NCI-H1105 treated with DMSO at 0.1 percent for 48 hours (cell line): Measurements from ENCODE around the gene ANTXR1.
"Not testable (repeated sequence)": the region's sequence is repeated elsewhere in the genome, so short reads cannot be mapped to it uniquely, and the experiment has no call there.

Source experiments
- DNase-seq: peaks from one replicate; lab custom pipeline; 2025; lab: John Stamatoyannopoulos, UW

Gene ANTXR1

DNA sequence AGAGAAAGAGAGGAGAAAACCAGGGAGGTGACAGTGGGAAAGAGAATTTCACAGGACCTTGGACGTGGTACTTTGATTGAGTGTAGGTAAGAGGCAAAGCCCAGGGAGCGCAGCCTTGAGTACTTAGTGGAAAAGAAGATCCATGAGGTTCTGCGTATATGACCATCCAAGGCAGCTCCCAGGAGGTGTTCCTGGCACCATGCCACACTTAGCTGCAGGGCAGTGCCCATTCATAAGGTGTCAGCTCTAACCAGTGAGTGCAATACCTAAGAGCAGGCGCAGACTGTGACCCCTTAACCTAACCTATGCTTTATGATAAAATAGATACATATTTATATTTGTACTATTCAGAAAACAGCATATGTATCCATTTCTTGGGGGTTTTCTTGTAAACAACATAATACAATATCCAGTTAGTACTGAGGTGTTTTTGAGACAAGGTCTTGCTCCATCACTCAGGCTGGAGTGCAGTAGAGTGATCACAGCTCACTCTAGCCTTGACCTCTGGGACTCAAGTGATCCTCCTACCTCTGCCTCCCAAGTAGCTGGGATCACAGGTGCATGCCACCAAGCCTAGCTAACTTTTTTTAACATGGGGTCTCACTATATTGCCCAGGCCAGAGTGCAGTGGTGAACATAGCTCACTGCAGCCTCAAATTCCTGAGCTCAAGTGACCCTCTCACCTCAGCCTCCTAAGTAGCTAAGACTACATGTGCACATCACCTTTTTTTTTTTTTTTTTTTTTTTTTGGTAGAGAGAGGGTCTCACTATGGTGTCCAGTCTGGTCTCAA, 199.5 kb downstream of the ANTXR1 start:
- no peak for DNase-seq

DNA sequence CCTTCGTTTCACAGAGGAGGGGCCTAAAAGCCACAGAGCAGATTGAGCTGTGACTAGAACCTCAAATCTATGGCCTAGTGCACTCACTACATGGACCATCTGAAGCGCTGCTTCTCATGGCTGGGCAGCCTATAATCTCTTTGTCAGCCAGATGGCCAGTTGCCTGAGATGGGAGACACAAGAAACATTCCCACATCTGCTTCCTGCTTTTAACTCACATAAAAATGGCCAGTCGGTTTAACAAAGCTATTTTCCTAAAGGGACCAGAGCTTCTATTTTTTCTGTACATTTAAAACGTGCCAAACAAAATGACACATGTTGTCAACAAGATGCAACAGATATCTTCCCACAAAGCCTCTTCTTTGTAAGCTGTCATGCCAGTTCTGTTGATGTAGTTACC, 200.2 kb downstream of the ANTXR1 start:
- DNase-seq = no peak

DNA sequence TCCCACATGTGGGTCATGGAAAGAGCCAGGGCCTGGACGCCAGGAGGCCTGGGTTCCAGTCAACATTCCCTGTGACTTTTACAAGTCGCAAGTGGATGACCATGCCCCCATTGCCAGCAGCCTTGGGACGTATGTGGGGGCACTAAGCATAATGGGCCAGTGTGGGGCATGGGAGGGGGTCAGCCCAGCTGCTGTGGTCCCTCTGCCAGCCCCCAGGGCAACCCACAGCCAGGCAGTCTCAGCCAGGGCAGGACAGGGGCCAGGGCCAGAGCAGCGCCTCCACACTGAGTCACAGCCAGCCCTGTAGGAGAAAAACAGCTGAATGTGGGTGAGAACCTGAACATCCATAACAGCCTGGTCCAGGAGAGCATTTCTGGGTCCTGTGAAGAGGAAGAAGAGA, 200.8 kb downstream of the ANTXR1 start:
- no peak for DNase-seq

DNA sequence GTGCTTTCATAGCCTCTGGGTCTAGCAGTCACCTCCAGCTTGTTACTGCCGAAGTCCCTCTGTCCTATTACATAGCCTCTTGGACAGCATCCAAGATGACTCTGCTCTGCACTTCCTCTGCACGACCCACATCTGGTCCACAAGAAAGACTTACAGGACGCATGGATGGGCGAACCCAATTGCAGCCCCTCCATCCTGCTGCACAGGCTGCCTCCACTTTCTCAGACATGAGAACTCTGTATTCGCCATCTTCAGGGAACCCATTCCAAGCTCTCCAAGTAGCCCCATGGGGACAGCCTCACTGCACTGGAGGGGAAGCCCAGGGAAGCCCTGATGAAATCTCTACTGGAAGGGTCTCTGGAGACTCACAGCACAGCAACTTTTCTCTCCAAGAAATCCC, 201.9 kb downstream of the ANTXR1 start:
- DNase-seq = no peak

DNA sequence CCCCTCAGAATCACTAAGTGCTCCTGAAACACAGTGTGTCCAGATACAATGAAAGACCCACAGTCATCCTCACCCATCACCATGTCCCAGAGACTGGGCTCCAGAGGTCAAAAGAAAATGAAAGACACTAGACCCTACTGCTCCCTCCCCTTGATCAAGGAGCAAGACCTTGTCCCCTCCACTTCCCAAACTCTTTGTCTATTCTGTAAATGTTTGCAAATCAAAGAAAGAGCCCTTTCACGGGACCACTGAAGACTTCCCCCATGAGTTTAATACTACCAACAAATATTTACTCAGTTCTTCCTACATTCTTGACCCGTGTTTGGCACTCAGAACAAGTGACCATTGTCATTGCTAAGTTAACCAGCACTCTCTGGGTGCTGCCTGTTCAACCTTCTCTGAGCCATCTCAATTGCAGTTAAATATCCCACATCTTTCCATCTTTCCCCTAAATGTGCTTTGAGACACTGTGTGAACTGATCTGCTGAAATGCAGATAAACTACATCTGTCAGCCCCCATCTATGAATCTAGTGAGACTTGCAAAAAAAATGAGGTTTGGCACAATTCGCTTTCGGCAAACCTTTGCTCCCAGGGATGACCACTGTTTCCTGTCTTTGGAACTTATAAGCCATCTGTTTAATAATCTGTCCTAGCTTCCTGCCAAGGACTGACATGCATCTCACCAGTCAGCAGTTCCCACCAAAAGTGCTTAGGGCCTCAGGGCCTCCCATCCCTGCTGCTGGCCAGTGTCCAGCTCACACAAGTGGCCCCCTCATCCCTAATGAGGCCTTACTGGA, 203.8 kb downstream of the ANTXR1 start:
- no peak for DNase-seq

DNA sequence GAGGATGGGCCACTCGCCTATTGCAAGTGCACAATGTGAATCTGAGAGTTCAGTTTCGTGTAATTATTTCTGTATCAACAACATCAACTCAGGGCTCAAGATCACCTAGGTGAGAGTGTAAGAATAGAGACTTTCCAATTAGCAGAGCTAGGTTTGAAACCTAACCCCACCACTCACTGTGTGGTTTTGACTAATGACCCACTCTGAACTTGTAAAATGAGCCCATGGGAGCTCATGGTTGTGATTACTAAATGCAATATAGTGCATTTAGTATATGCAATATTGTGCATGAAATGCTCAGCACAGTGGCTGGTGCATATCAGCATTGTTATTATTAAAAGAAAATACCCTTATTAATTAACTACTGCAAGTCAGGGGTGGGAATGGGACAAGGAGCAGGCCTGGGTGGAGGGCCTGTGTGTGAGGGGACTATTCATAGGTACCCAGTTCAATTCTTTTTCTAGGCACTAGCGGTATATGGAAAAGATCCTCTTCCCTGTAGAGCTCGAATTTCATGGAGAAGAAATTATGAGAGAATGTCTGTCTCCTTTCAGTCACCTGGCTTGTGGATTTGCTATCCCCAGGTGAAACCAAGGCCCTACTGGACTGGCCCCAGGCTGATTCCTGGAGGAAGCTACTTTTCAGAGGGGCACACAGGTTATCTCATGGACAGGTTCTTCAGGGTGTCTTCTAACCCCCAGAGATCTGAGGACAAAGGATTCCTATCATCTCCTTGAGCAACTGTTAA, 204.5 kb downstream of the ANTXR1 start:
- DNase-seq = peak; percentile 87

DNA sequence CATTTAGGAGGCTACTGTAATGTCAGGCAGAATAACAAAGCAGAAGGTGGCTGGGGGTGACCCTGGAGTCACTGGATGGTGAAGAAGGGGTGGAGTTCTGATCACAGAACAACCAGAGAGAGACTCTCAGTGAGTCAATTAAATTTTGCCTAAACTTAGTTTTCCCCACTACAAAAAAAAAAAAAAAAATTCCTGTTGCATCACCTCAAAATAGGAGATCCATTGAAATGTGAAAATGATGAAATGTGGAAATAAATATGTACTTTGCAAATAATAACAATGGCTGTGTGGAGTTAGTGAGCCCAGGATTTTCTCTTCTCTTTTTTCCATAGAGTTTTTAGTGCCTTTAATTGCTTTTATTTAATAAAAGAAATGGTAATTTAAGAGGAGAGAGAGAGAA, 208.5 kb downstream of the ANTXR1 start:
- DNase-seq = no peak

DNA sequence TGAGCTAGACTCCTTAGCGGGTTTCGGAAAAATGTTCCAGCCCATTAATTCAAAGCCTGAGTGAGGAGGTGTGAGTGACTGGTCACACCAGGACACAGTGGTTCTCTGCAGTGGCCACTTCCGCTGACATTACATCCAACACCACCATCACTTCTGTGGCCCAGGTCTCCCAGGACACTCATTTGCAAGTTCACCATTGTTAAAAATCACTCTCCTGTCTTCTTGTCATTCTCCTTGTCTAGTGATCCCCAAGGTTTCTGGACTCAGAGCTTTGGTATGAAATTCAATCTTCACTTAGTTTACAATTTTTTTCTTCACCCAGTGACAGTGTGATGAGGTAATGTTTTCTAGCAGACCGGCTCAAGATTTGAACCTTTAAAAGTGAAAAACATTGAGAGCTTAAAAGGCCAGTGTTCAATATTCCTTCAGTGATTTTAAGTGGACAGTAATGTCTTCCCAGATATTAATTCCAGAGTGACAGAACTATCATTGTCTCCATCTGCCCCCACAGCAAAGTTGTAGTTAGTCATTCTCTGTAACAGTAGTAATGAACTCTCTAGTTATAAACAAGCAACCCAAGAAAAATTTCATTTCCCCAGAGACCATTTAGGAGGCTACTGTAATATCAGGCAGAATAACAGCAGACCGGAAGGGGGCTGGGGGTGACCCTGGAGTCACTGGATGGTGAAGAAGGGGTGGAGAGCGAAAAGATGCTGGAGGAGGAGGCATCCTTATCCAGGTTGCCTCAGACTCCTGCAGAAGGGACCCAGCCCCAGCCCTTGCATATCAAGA, 209.2 kb downstream of the ANTXR1 start:
- DNase-seq = no peak

GRCh38 chr2:69222953-69223658, 210.1 kb downstream of the ANTXR1 start:
- peak; percentile 4 for DNase-seq

- peak; percentile 51 for DNase-seq
Observed at GRCh38 chr2:69223759-69224511, 211.0 kb downstream of the ANTXR1 start.

DNA sequence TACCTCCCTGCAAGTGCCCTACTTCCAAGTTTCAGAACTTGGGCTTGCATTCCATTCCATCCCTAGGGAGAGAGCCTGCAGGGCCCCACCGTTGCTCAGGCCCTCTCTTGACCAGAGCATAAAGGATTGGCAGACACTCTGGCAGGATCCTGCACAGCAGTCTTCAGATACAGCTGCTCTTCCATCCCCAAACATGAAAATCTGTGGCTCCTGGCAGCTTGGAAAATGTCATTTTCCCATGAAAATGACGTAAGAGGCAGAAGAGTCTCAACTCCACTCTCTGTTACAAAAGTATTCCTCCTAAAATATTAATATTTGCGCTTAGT, 211.5 kb downstream of the ANTXR1 start:
- no peak for DNase-seq

DNA sequence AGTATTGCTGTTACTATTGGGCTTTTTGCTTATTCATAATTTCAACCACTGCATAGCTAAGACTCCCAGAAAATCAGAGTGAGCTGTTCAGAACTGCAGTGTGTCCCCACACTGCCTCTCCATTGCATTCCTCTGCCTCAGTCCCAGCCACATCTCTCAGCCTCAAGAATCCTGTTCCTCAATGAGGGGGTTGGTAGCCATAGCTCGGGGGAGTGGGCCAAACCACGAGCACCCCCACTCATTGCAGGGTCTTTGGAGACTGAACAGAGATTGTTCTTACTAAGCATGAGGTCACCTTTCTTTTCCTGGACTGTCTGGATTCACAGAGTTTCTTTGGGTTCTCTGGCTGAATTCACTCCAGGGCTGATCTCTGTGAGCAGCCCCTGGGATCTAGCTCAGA, 213.0 kb downstream of the ANTXR1 start:
- no peak for DNase-seq

GRCh38 chr2:69226903-69227302, 213.9 kb downstream of the ANTXR1 start:
- DNase-seq = no peak

GRCh38 chr2:69227716-69228115, 214.7 kb downstream of the ANTXR1 start:
- no peak for DNase-seq

GRCh38 chr2:69230946-69231345, 218.0 kb downstream of the ANTXR1 start:
- DNase-seq = not testable (repeated sequence)

DNA sequence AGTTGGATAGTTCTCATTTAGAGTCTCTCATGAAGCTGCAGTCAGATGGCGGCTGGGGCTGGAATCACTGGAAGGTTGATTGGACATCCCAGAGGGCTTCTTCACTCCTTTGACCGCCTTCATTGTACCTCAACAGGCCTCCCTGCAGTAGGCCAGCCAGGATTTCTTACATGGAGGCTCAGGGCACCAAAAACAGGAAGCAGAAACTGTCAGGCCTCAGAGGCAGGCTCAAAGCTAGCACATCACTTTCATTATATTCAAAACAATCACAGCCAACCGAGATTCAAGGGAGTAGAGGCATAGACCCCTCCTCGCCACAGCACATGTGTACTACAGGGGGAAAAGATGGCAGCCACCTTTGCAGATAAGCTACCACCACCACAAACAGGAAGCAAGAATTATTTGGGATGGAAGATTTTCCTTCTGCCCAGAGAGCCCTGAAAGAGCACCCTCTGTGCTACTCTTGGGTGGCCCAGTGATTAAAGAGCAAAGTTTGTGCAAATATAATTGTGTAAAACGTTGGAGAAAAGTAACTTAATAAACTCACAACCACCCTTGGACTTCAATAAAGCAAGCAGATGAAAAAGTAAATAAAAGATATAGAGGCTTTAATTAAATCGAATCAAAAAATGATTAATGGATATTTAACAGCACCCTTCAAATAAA, 218.8 kb downstream of the ANTXR1 start:
- no peak for DNase-seq

GRCh38 chr2:69235835-69236234, 222.9 kb downstream of the ANTXR1 start:
- not testable (repeated sequence) for DNase-seq

- no peak for DNase-seq
Observed at GRCh38 chr2:69237070-69237670, 224.2 kb downstream of the ANTXR1 start.

DNA sequence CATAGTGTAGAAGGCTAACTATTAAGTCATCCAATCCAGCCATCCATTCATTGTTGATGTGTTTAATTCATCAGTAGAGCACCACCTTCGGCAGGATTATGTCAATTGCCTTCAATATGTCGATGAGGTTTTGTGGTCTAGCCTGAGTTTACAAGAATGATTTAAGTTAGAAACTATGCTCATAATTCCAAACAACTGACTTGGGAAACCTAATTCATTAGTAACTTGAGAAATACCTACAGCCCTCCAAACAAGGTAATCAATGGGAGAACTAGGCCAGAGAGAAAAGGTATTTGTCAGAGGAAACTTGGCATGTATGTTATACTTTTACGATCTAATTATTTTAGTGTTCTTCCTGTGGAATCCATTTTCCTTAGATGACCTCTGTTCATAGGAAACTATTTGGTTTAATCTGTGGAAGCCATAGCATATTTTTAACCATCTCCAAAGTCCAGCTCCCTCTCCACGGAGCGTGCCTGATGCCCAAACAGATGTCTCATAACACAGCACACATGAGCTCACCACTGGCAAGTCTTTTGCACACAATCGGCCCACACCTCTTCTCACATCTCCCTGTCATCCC, 225.6 kb downstream of the ANTXR1 start:
- no peak for DNase-seq
